MCF 10A (cell line): Measurements from ENCODE around the gene AMOTL2. TPM values are rescaled to one million over a fixed set of nuclear protein-coding genes. Genes with fewer than 3 reads are reported as not detected.
A peak's percentile ranks its signal among the peaks of the same experiment; 100 is the strongest.

Source experiments
- BruUV-seq: library from RNA; stranded (reverse); fragments of 400-500 nt; replicated peaks from 2 replicates; lab custom pipeline; 2021; lab: Mats Ljungman, UMichigan
- CTCF ChIA-PET: fragments of 300-600 bp; sonication (Branson Sonifier 250); formaldehyde crosslinking; extraction: SDS; loops from one replicate; lab custom pipeline; 2021; ENCODE audit warnings: antibody characterized with exemption, inconsistent platforms; lab: Yijun Ruan, JAX
- POLR2A ChIA-PET: fragments of 300-600, 350-650 bp; sonication (Branson Sonifier 250); formaldehyde crosslinking; extraction: SDS; loops from one replicate; lab custom pipeline; 2020; ENCODE audit warnings: antibody characterized with exemption, inconsistent platforms; lab: Yijun Ruan, JAX
- DNase-seq: peaks from one replicate; pipeline ENCODE4 v3.0.0-alpha.2; 2018; ENCODE audit not compliant: unreplicated experiment
- H3K27ac Mint-ChIP-seq: one replicate; pipeline ENCODE4 v1.8.0; 2022; ENCODE audit warnings: mild to moderate bottlenecking, low read depth, mixed read lengths; ENCODE audit not compliant: unreplicated experiment
- H3K27me3 Mint-ChIP-seq: one replicate; pipeline ENCODE4 v1.8.0; 2022; ENCODE audit warnings: mixed read lengths; ENCODE audit not compliant: insufficient read depth, unreplicated experiment
- H3K36me3 Mint-ChIP-seq: one replicate; pipeline ENCODE4 v1.8.0; 2022; ENCODE audit warnings: mild to moderate bottlenecking, moderate library complexity, mixed read lengths; ENCODE audit not compliant: insufficient read depth, unreplicated experiment
- H3K4me1 Mint-ChIP-seq: one replicate; pipeline ENCODE4 v1.8.0; 2022; ENCODE audit warnings: mixed read lengths; ENCODE audit not compliant: insufficient read depth, unreplicated experiment
- H3K4me3 Mint-ChIP-seq: one replicate; pipeline ENCODE4 v1.8.0; 2022; ENCODE audit warnings: mild to moderate bottlenecking, moderate library complexity, mixed read lengths; ENCODE audit not compliant: unreplicated experiment
- H3K9me3 Mint-ChIP-seq: one replicate; pipeline ENCODE4 v1.8.0; 2022; ENCODE audit warnings: mixed read lengths; ENCODE audit not compliant: unreplicated experiment
- CTCF ChIP-seq: fragments of 200-600 bp; IDR thresholded peaks from one replicate; pipeline ENCODE4 v1.8.0; 2022; ENCODE audit warnings: antibody characterized with exemption, mild to moderate bottlenecking; ENCODE audit not compliant: unreplicated experiment
- intact Hi-C: fragments of 100-400 bp; cut with micrococcal nuclease; formaldehyde crosslinking; loops from 2 replicates; pipeline ENCODE4 v1.14.1; 2022
- total RNA-seq: library from RNA; stranded (reverse); gene quantifications from 2 replicates; pipeline ENCODE4 v1.2.3, GENCODE V29; 2022

AMOTL2 gene
- total RNA-seq, 1 experiment from 2014 or later: 137 TPM

GRCh38 chr3:134352031-134352671 lies 22.1 kb downstream of the AMOTL2 start:
- no peaks in the 10 kb centered on the region for H3K27me3 Mint-ChIP-seq
- CTCF ChIA-PET: interaction anchor here (0.7 to 30.1 kb wide), 10 partner anchors 10 to 128 kb away, joined by 3 to 449 read pairs (median 4); partner anchors contain the start of genes AMOTL2, ANAPC13 and CEP63
- intact Hi-C loops: loop anchor here (2.0 kb wide), 1 partner anchor 25 kb away; no protein-coding TSS in a partner anchor

GRCh38 chr3:134351427-134351826 lies 22.8 kb downstream of the AMOTL2 start:
- TF ChIP-seq CTCF: no peak
- no peaks in the 10 kb centered on the region for H3K9me3 Mint-ChIP-seq
- H3K27ac Mint-ChIP-seq: peak overlapping the region; percentile 72
- no peak for DNase-seq
- H3K4me3 Mint-ChIP-seq: no peak overlapping the region
- H3K27me3 Mint-ChIP-seq: no peaks in the 10 kb centered on the region
- intact Hi-C loops: no loop called here
- POLR2A ChIA-PET: interaction anchor here (0.7 to 9.7 kb wide), 23 partner anchors 9 to 150 kb away, joined by 3 to 95 read pairs (median 6); partner anchors contain the start of genes AMOTL2, ANAPC13 and CEP63
- CTCF ChIA-PET: interaction anchor here (0.7 to 30.1 kb wide), 11 partner anchors 11 to 139 kb away, joined by 3 to 449 read pairs (median 5); partner anchors contain the start of genes AMOTL2, ANAPC13 and CEP63
- H3K4me1 Mint-ChIP-seq: peaks cover 51% of the 10 kb centered on the region
- BruUV-seq: no TSS peak
- H3K36me3 Mint-ChIP-seq: peaks cover 42% of the 10 kb centered on the region

More at GRCh38 chr3:134352031-134352671, 22.1 kb downstream of the AMOTL2 start:
- Mint-ChIP-seq H3K36me3 (peaks cover 49% of the 10 kb centered on the region), H3K9me3 (no peaks in the 10 kb centered on the region), H3K27ac (peak overlapping the region; percentile 72), H3K4me3 (no peak overlapping the region), H3K4me1 (peaks cover 52% of the 10 kb centered on the region)
- POLR2A ChIA-PET: interaction anchor here (0.7 to 9.7 kb wide), 27 partner anchors 9 to 151 kb away, joined by 3 to 95 read pairs (median 5); partner anchors contain the start of gene AMOTL2
- peak; percentile 95 for DNase-seq
- no TSS peak for BruUV-seq
- no peak for TF ChIP-seq CTCF

- Mint-ChIP-seq H3K4me1 (peaks cover 47% of the 10 kb centered on the region), H3K27ac (peak overlapping the region; percentile 72), H3K9me3 (no peaks in the 10 kb centered on the region), H3K4me3 (no peak overlapping the region), H3K36me3 (peaks cover 37% of the 10 kb centered on the region), H3K27me3 (no peaks in the 10 kb centered on the region)
- BruUV-seq: no TSS peak
- POLR2A ChIA-PET: interaction anchor here (0.7 to 9.7 kb wide), 14 partner anchors 9 to 149 kb away, joined by 3 to 95 read pairs (median 15); partner anchors contain the start of genes AMOTL2, ANAPC13 and CEP63
- peak; percentile 54 for DNase-seq
- CTCF ChIA-PET: interaction anchor here (0.7 to 30.1 kb wide), 9 partner anchors 12 to 139 kb away, joined by 3 to 449 read pairs (median 5); partner anchors contain the start of genes AMOTL2, ANAPC13 and CEP63
- intact Hi-C loops: no loop called here
- TF ChIP-seq CTCF: no peak
Observed at GRCh38 chr3:134350861-134351311, 23.4 kb downstream of the AMOTL2 start.

- Mint-ChIP-seq H3K4me3 (no peak overlapping the region), H3K27ac (peak overlapping the region; percentile 72), H3K9me3 (peaks cover 2% of the 10 kb centered on the region), H3K27me3 (no peaks in the 10 kb centered on the region), H3K36me3 (peaks cover 32% of the 10 kb centered on the region), H3K4me1 (peaks cover 45% of the 10 kb centered on the region)
- ChIA-PET CTCF (interaction anchor here (1.4 to 5.6 kb wide), 4 partner anchors 23 to 124 kb away, joined by 5 to 29 read pairs (median 6); partner anchors contain the start of gene AMOTL2), POLR2A (interaction anchor here (1.4 to 9.7 kb wide), 9 partner anchors 8 to 126 kb away, joined by 3 to 95 read pairs (median 22); partner anchors contain the start of gene AMOTL2)
- no peak for DNase-seq
- intact Hi-C loops: no loop called here
- BruUV-seq: no TSS peak
- TF ChIP-seq CTCF: no peak
Observed at GRCh38 chr3:134350266-134350665, 24.0 kb downstream of the AMOTL2 start.
